Measurements from ENCODE around the gene TTC23L. TPM values are rescaled to one million over a fixed set of nuclear protein-coding genes. Genes with fewer than 3 reads are reported as not detected.

The TTC23L gene
- total RNA-seq, 1 experiment from 2014 or later, result not detected

GRCh38 chr5:34930462-34930844 is 91.5 kb downstream of the TTC23L start:
- Histone ChIP-seq H3K27ac (no peak overlapping the region; the same call in 1 of the 2 replicates), H3K36me3 (peaks cover 21% of the 10 kb centered on the region)
- DNase-seq, result no peak

GRCh38 chr5:34930870-34931269 is 91.9 kb downstream of the TTC23L start:
- Histone ChIP-seq H3K9me3 (replicated peaks) (no peaks in the 10 kb centered on the region), H3K27ac (no peak overlapping the region; the same call in 1 of the 2 replicates)

More at GRCh38 chr5:34930462-34930844, 91.5 kb downstream of the TTC23L start:
- peaks cover 8% of the 10 kb centered on the region for H3K4me1 ChIP-seq
- H3K9me3 ChIP-seq (replicated peaks), result no peaks in the 10 kb centered on the region
- H3K4me3 ChIP-seq, result peak overlapping the region; percentile 90
- H3K27me3 ChIP-seq, result no peaks in the 10 kb centered on the region

GRCh38 chr5:34932947-34933346 is 94.0 kb downstream of the TTC23L start:
- DNase-seq, result no peak
- Histone ChIP-seq H3K9me3 (replicated peaks) (no peaks in the 10 kb centered on the region), H3K4me3 (no peak overlapping the region), H3K27ac (no peak overlapping the region), H3K36me3 (peaks cover 25% of the 10 kb centered on the region), H3K27me3 (no peaks in the 10 kb centered on the region), H3K4me1 (peaks cover 8% of the 10 kb centered on the region)

More at GRCh38 chr5:34930870-34931269, 91.9 kb downstream of the TTC23L start:
- Histone ChIP-seq H3K36me3 (peaks cover 21% of the 10 kb centered on the region), H3K4me3 (peak overlapping the region; percentile 90), H3K4me1 (peaks cover 8% of the 10 kb centered on the region), H3K27me3 (no peaks in the 10 kb centered on the region)
- no peak for DNase-seq

GRCh38 chr5:34941936-34942335 is 103.0 kb downstream of the TTC23L start:
- Histone ChIP-seq H3K4me1 (peaks cover 6% of the 10 kb centered on the region; the same call in 1 of the 2 replicates), H3K4me3 (no peak overlapping the region), H3K27me3 (no peaks in the 10 kb centered on the region), H3K27ac (peak overlapping the region; percentile 55), H3K36me3 (peaks cover 54% of the 10 kb centered on the region), H3K9me3 (replicated peaks) (no peaks in the 10 kb centered on the region; the same call in 1 of the 2 replicates)
- DNase-seq, result peak in 1 of 2 experiments; percentile 56

- no peak overlapping the region for H3K27ac ChIP-seq
- peaks cover 6% of the 10 kb centered on the region; the same call in 1 of the 2 replicates for H3K4me1 ChIP-seq
- no peak overlapping the region for H3K4me3 ChIP-seq
- no peaks in the 10 kb centered on the region for H3K9me3 ChIP-seq (replicated peaks)
- no peaks in the 10 kb centered on the region for H3K27me3 ChIP-seq
- DNase-seq, result no peak
- peaks cover 50% of the 10 kb centered on the region for H3K36me3 ChIP-seq
Measured at GRCh38 chr5:34944044-34944443, 105.1 kb downstream of the TTC23L start.

GRCh38 chr5:34944460-34945047 is 105.6 kb downstream of the TTC23L start:
- no peak overlapping the region for H3K4me3 ChIP-seq
- H3K9me3 ChIP-seq (replicated peaks), result no peaks in the 10 kb centered on the region
- H3K27ac ChIP-seq, result no peak overlapping the region
- H3K27me3 ChIP-seq, result no peaks in the 10 kb centered on the region
- DNase-seq, result no peak
- H3K4me1 ChIP-seq, result peaks cover 6% of the 10 kb centered on the region; the same call in 1 of the 2 replicates
- H3K36me3 ChIP-seq, result peaks cover 53% of the 10 kb centered on the region

Other genes with a start within 250 kb of the TTC23L start
- 67.4 and 74.4 TPM in 2 replicates for gene RAI14, start 182.8 kb upstream of the TTC23L start, total RNA-seq (2014; rRNA removed; shearing (Covaris generic))
- gene RAD1, start 76.3 kb downstream of the TTC23L start, total RNA-seq (2014; rRNA removed; shearing (Covaris generic)), result 64.9 and 65.8 TPM in 2 replicates
- 145 and 161 TPM in 2 replicates for gene BRIX1, start 76.5 kb downstream of the TTC23L start, total RNA-seq (2014; rRNA removed; shearing (Covaris generic))
- 64.9 and 68.8 TPM in 2 replicates for gene DNAJC21, start 90.4 kb downstream of the TTC23L start, total RNA-seq (2014; rRNA removed; shearing (Covaris generic))
- gene AGXT2, start 208.8 kb downstream of the TTC23L start, total RNA-seq (2014; rRNA removed; shearing (Covaris generic)), result not detected in 2 replicates